Thyroid gland (tissue), 4 donors: ENCODE data around the gene IKBKG.

ENCODE experiments used
- CTCF ChIP-seq, 6 experiments: fragments of 200-600 bp in 3 of 6; fragments of 450-650 bp in 3 of 6; sonication (generic) in 3 of 6; IDR thresholded peaks; one replicate each; pipeline ENCODE4 v1.5.1; 2016 to 2019; ENCODE audit warnings: antibody characterized with exemption in 6 of 6, mild to moderate bottlenecking in 2 of 6, inconsistent platforms in 1 of 6, moderate library complexity in 1 of 6
- POLR2A ChIP-seq, 2 donors: fragments of 450-650 bp; IDR thresholded peaks; one replicate each; pipeline ENCODE4 v1.6.1; 2017; ENCODE audit warnings: antibody characterized with exemption in 2 of 2, mild to moderate bottlenecking in 2 of 2, moderate library complexity in 1 of 2

DNA sequence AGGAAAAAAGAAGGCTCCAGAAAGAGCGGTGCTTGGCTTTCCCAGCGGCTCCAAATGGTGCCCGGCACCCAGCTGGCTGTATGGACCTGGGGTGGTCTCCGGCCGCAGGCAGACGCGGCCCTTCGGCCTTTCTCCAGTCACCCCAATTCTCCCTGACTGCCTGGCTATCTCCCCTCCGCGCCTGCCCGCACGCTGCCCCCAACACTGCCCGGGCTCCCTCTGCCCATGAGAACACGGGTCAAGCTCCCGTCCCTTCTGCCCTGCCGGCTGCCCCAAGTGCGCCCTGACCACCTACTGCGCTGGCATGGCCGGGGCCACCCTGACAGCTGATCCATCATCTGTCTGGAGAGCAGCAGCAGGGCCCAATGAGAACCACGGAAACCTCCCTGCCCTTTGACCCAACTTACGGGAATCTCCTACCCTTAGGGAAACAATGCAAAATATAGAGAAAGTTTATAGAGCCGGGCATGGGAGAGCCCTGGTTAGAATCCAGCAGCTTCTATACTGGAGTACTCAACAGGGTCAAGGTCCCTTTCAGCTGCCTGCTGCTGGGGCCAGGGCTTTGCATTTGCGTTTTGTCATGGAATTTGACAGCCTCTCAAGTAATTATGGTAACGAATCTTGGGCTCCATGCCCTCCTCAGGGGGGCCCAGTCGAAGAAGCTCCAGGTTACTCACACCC, 30.2 kb upstream of the IKBKG start:
- TF ChIP-seq POLR2A (IDR thresholded peaks at IDR 0.05) (no peak), CTCF (IDR thresholded peaks at IDR 0.05) (no peak)
